ENCODE data around the gene GRB14.

GRB14 gene

DNA sequence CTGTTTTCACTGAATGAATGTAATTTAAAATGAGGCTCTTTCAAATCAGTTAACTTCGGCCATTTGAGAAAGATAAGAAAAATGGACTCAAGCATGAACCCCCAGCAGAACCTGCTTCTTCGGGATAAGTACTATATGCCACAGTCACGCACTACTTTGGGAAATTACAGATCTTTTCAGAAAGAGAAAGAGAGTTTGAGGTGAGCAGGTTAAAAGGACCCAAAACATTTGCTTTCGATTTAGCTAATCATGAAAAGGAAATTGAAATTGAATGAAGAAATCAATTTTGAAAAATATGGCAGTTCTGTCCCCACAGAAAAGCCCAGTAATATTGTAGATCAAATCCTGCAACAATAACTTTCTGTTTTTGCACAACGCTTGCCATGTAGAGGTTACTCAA, 156.9 kb downstream of the GRB14 start:
- TF ChIP-seq, protein P1, sequence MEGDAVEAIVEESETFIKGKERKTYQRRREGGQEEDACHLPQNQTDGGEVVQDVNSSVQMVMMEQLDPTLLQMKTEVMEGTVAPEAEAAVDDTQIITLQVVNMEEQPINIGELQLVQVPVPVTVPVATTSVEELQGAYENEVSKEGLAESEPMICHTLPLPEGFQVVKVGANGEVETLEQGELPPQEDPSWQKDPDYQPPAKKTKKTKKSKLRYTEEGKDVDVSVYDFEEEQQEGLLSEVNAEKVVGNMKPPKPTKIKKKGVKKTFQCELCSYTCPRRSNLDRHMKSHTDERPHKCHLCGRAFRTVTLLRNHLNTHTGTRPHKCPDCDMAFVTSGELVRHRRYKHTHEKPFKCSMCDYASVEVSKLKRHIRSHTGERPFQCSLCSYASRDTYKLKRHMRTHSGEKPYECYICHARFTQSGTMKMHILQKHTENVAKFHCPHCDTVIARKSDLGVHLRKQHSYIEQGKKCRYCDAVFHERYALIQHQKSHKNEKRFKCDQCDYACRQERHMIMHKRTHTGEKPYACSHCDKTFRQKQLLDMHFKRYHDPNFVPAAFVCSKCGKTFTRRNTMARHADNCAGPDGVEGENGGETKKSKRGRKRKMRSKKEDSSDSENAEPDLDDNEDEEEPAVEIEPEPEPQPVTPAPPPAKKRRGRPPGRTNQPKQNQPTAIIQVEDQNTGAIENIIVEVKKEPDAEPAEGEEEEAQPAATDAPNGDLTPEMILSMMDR (IDR thresholded peaks at IDR 0.05; ENCODE audit: low read depth, low read length, missing control alignments) = no peak

DNA sequence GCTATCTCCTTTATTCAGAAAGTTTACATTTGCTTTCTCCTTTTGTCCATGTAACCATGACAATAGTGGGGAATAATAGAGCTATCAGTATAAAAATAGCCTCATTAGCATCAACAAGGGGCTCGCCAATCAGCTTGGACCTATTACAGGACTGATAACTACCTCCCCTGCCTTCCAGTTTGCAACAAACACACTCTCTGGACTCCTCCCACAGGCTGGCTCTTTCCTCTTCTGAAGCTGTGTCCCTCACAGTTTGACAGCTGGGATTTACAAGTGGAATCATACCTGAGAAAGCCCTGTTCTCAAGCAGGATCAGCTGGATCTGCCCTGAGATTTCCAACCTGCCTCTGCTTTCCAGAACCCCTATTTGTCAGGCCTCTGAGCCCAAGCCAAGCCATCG, 162.5 kb downstream of the GRB14 start:
- no peak for DNase-seq (ENCODE audit: extremely low read depth, low read depth)
- TF ChIP-seq, protein P1 (IDR thresholded peaks at IDR 0.05; ENCODE audit: low read depth, low read length, missing control alignments) = no peak
- no peak overlapping the region for H3K4me3 ChIP-seq (replicated peaks; ENCODE audit: low read depth, low read length)

More for the DNA sequence above, 156.9 kb downstream of the GRB14 start:
- DNase-seq (ENCODE audit: extremely low read depth, low read depth) = no peak
- H3K4me3 ChIP-seq (replicated peaks; ENCODE audit: low read depth, low read length) = no peak overlapping the region

DNA sequence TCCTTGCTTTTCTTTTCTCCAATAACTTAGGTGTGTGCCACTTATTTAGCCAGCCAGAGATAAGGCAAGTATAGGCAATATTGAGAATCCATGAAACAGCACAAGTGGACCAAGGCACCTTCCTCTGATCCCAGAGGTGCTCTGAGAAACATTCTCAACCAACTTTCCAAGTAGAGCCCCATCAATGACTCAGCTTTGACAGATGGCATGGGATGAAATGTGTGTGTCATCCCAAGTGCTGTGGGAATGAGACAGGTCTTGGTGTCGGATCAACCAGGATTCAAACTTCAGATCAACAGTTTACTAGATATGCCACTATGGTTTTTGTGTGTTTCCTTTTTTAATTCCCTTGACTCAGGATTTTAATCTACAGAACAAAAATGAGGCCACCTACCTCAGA, 164.0 kb downstream of the GRB14 start:
- TF ChIP-seq, protein P1 (IDR thresholded peaks at IDR 0.05; ENCODE audit: low read depth, low read length, missing control alignments) = no peak
- no peak overlapping the region for H3K4me3 ChIP-seq (replicated peaks; ENCODE audit: low read depth, low read length)
- no peak for DNase-seq (ENCODE audit: extremely low read depth, low read depth)

DNA sequence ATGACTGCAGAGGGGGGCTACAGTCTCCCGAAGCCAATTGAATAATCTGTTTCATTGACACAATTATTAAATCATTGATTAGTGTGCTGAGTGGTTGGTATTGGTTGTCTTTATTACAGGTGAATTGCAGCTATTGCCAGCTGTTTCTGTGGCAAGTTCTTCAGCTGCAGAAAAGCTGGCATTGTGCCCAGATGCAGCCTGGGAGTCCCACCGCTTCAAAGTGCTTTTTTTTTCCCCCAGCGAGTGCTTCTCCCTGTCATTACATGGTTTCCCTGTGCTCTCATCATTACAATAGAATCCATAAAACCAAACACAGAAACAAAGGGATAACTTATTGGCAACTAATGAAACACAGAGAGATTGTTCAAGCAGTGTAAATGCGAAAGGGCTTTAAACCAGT, 164.7 kb downstream of the GRB14 start:
- H3K4me3 ChIP-seq (replicated peaks; ENCODE audit: low read depth, low read length) = no peak overlapping the region
- DNase-seq (ENCODE audit: extremely low read depth, low read depth) = no peak
- TF ChIP-seq, protein P1 (IDR thresholded peaks at IDR 0.05; ENCODE audit: low read depth, low read length, missing control alignments) = no peak

DNA sequence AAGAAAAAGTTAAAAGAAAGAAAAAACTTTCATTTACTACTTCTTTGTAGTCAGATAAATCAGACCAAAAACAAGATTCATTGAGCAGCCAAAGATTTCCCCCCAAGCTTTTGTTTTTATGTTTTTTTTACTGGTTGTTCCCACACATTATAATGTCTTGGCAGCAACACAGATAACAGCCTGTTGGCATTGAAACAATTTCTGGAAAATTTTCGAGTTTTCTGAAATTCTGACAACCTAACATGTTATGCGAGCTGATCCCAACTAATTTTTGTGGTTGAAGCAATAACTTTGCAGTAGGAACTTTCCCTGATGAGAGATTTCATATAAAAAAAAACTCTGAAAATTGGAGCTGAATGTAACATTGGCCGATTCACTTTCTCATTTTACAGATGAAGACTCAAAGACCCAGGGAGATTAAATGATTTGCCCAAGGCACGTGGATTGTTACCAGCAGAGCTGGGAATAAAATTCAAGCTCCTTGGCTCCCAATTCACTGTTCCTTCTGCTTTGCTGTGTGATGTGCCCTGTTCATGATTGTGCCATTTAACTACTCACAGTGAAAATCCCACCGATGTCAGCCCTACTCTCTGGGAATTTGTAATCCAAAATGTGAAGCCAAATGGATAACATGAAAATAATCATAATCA, 167.5 kb downstream of the GRB14 start:
- TF ChIP-seq, protein P1 (IDR thresholded peaks at IDR 0.05; ENCODE audit: low read depth, low read length, missing control alignments) = no peak
- no peak for DNase-seq (ENCODE audit: extremely low read depth, low read depth)

DNA sequence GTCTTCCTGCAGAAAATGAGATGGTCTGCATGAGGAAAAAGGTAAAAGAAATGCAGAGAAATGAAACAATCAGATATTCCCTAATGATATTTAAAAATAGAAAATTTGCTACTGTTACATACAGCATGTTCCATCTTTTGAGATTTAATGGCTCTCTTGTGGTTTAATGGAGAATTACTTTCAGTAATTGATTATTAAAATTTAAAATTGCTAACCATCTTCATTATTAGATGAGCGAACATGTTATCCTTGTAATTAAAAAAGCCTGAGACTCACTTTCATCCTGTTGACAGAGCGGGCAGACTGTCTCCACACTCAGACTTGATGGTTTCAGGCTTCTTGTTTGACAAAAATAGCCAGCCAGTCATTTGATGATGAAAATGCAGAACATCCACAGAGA, 171.0 kb downstream of the GRB14 start:
- DNase-seq (ENCODE audit: extremely low read depth, low read depth) = no peak
- TF ChIP-seq, protein P1 (IDR thresholded peaks at IDR 0.05; ENCODE audit: low read depth, low read length, missing control alignments) = no peak
- no peak overlapping the region for H3K4me3 ChIP-seq (replicated peaks; ENCODE audit: low read depth, low read length)

More for the DNA sequence above, 167.5 kb downstream of the GRB14 start:
- H3K4me3 ChIP-seq (replicated peaks; ENCODE audit: low read depth, low read length) = no peak overlapping the region

DNA sequence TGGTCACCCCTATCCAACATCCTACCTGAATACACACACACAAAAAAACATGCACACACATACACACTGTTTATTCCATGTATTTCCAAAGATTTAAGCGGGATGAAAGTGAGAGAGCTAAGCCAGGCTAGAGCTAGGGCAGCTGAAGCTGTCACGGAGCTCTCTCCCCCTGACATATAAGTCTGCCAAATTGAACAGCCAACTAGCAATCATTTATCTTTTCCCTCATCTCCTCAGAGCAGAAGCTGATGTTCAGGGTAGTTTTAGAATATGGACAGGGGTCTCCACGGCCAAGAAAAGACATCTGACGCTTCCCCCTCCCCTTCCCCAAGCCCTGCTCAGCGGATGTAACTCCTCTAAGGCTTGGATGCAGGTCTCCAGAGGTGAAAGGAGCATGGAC, 171.6 kb downstream of the GRB14 start:
- TF ChIP-seq, protein P1 (IDR thresholded peaks at IDR 0.05; ENCODE audit: low read depth, low read length, missing control alignments) = no peak
- H3K4me3 ChIP-seq (replicated peaks; ENCODE audit: low read depth, low read length) = no peak overlapping the region

More for the DNA sequence above, 171.6 kb downstream of the GRB14 start:
- no peak for DNase-seq (ENCODE audit: extremely low read depth, low read depth)
